ENCODE results near the gene ZNF169.
A peak's percentile ranks its signal among the peaks of the same experiment; 100 is the strongest.
"Not testable (repeated sequence)": the region's sequence is repeated elsewhere in the genome, so short reads cannot be mapped to it uniquely, and the experiment has no call there.

Gene ZNF169

GRCh38 chr9:94259077-94259862 lies at the start of gene ZNF169:
Gene ZNF169, plus strand, starts transcription at chr9:94259298. Its CDS starts 19,515 bp downstream, at chr9:94278813.
- Histone ChIP-seq H3K4me1 (ENCODE audit: control insufficient read depth, low read depth, low read length) (no peaks in the 10 kb centered on the region), H3K27ac (ENCODE audit: low read length) (peak within 1 kb of the TSS; percentile 64), H3K9ac (ENCODE audit: low read length) (peak within 1 kb of the TSS; percentile 86), H3K9me3 (ENCODE audit: control insufficient read depth, low read depth, low read length) (no peaks in the 10 kb centered on the region), H3K36me3 (ENCODE audit: control insufficient read depth, low read depth, low read length) (no peaks in the 10 kb centered on the region), H3K4me3 (ENCODE audit: low read length) (peak within 1 kb of the TSS; percentile 96), H3K27me3 (ENCODE audit: control insufficient read depth, insufficient read depth, low read length) (no peaks in the 10 kb centered on the region)

- Histone ChIP-seq H3K27ac (ENCODE audit: low read length) (no peak overlapping the region), H3K4me3 (ENCODE audit: low read length) (no peak overlapping the region), H3K9ac (ENCODE audit: low read length) (no peak overlapping the region), H3K36me3 (ENCODE audit: control insufficient read depth, low read depth, low read length) (no peaks in the 10 kb centered on the region), H3K9me3 (ENCODE audit: control insufficient read depth, low read depth, low read length) (no peaks in the 10 kb centered on the region), H3K4me1 (ENCODE audit: control insufficient read depth, low read depth, low read length) (peaks cover 13% of the 10 kb centered on the region), H3K27me3 (ENCODE audit: control insufficient read depth, insufficient read depth, low read length) (no peaks in the 10 kb centered on the region)
These were observed 48.2 kb upstream of the ZNF169 start for GRCh38 chr9:94210616-94211603.

GRCh38 chr9:94212091-94212490 lies 47.0 kb upstream of the ZNF169 start:
- Histone ChIP-seq H3K4me3 (ENCODE audit: low read length) (no peak overlapping the region), H3K9me3 (ENCODE audit: control insufficient read depth, low read depth, low read length) (no peaks in the 10 kb centered on the region), H3K27ac (ENCODE audit: low read length) (no peak overlapping the region), H3K27me3 (ENCODE audit: control insufficient read depth, insufficient read depth, low read length) (no peaks in the 10 kb centered on the region), H3K36me3 (ENCODE audit: control insufficient read depth, low read depth, low read length) (no peaks in the 10 kb centered on the region), H3K4me1 (ENCODE audit: control insufficient read depth, low read depth, low read length) (peaks cover 13% of the 10 kb centered on the region), H3K9ac (ENCODE audit: low read length) (no peak overlapping the region)

- Histone ChIP-seq H3K27ac (ENCODE audit: low read length) (no peak overlapping the region), H3K36me3 (ENCODE audit: control insufficient read depth, low read depth, low read length) (no peaks in the 10 kb centered on the region), H3K9me3 (ENCODE audit: control insufficient read depth, low read depth, low read length) (no peaks in the 10 kb centered on the region), H3K4me3 (ENCODE audit: low read length) (no peak overlapping the region), H3K9ac (ENCODE audit: low read length) (no peak overlapping the region), H3K4me1 (ENCODE audit: control insufficient read depth, low read depth, low read length) (peaks cover 13% of the 10 kb centered on the region), H3K27me3 (ENCODE audit: control insufficient read depth, insufficient read depth, low read length) (no peaks in the 10 kb centered on the region)
These were observed 46.6 kb upstream of the ZNF169 start for GRCh38 chr9:94212531-94212930.

- H3K36me3 ChIP-seq (ENCODE audit: control insufficient read depth, low read depth, low read length) = no peaks in the 10 kb centered on the region
- H3K9ac ChIP-seq (ENCODE audit: low read length) = no peak overlapping the region
- peaks cover 13% of the 10 kb centered on the region for H3K4me1 ChIP-seq (ENCODE audit: control insufficient read depth, low read depth, low read length)
- no peaks in the 10 kb centered on the region for H3K27me3 ChIP-seq (ENCODE audit: control insufficient read depth, insufficient read depth, low read length)
- H3K9me3 ChIP-seq (ENCODE audit: control insufficient read depth, low read depth, low read length) = no peaks in the 10 kb centered on the region
- H3K27ac ChIP-seq (ENCODE audit: low read length) = no peak overlapping the region
- no peak overlapping the region for H3K4me3 ChIP-seq (ENCODE audit: low read length)
These were observed 45.5 kb upstream of the ZNF169 start for GRCh38 chr9:94213511-94214124.

GRCh38 chr9:94222870-94223269 lies 36.2 kb upstream of the ZNF169 start:
- no peak overlapping the region for H3K27ac ChIP-seq (ENCODE audit: low read length)
- H3K9ac ChIP-seq (ENCODE audit: low read length) = no peak overlapping the region
- no peaks in the 10 kb centered on the region for H3K4me1 ChIP-seq (ENCODE audit: control insufficient read depth, low read depth, low read length)
- H3K27me3 ChIP-seq (ENCODE audit: control insufficient read depth, insufficient read depth, low read length) = no peaks in the 10 kb centered on the region
- no peaks in the 10 kb centered on the region for H3K36me3 ChIP-seq (ENCODE audit: control insufficient read depth, low read depth, low read length)
- no peak overlapping the region for H3K4me3 ChIP-seq (ENCODE audit: low read length)
- H3K9me3 ChIP-seq (ENCODE audit: control insufficient read depth, low read depth, low read length) = no peaks in the 10 kb centered on the region

- H3K9me3 ChIP-seq (ENCODE audit: control insufficient read depth, low read depth, low read length); H3K36me3 ChIP-seq (ENCODE audit: control insufficient read depth, low read depth, low read length); H3K9ac ChIP-seq (ENCODE audit: low read length); H3K27me3 ChIP-seq (ENCODE audit: control insufficient read depth, insufficient read depth, low read length); H3K4me3 ChIP-seq (ENCODE audit: low read length); H3K4me1 ChIP-seq (ENCODE audit: control insufficient read depth, low read depth, low read length); H3K27ac ChIP-seq (ENCODE audit: low read length): not testable (repeated sequence)
These were observed 33.7 kb upstream of the ZNF169 start for GRCh38 chr9:94225413-94225812.

GRCh38 chr9:94228616-94229015 lies 30.5 kb upstream of the ZNF169 start:
- no peak overlapping the region for H3K9ac ChIP-seq (ENCODE audit: low read length)
- H3K36me3 ChIP-seq (ENCODE audit: control insufficient read depth, low read depth, low read length) = no peaks in the 10 kb centered on the region
- no peaks in the 10 kb centered on the region for H3K27me3 ChIP-seq (ENCODE audit: control insufficient read depth, insufficient read depth, low read length)
- no peak overlapping the region for H3K4me3 ChIP-seq (ENCODE audit: low read length)
- no peaks in the 10 kb centered on the region for H3K4me1 ChIP-seq (ENCODE audit: control insufficient read depth, low read depth, low read length)
- H3K27ac ChIP-seq (ENCODE audit: low read length) = no peak overlapping the region
- H3K9me3 ChIP-seq (ENCODE audit: control insufficient read depth, low read depth, low read length) = no peaks in the 10 kb centered on the region

- Histone ChIP-seq H3K4me3 (ENCODE audit: low read length) (no peak overlapping the region), H3K27ac (ENCODE audit: low read length) (no peak overlapping the region), H3K27me3 (ENCODE audit: control insufficient read depth, insufficient read depth, low read length) (no peaks in the 10 kb centered on the region)
These were observed 26.7 kb upstream of the ZNF169 start for GRCh38 chr9:94232428-94232827.

GRCh38 chr9:94241098-94241497 lies 18.0 kb upstream of the ZNF169 start:
- not testable (repeated sequence) for H3K36me3 ChIP-seq (ENCODE audit: control insufficient read depth, low read depth, low read length); H3K27me3 ChIP-seq (ENCODE audit: control insufficient read depth, insufficient read depth, low read length); H3K4me3 ChIP-seq (ENCODE audit: low read length); H3K27ac ChIP-seq (ENCODE audit: low read length); H3K9ac ChIP-seq (ENCODE audit: low read length); H3K9me3 ChIP-seq (ENCODE audit: control insufficient read depth, low read depth, low read length); H3K4me1 ChIP-seq (ENCODE audit: control insufficient read depth, low read depth, low read length)

More at GRCh38 chr9:94232428-94232827, 26.7 kb upstream of the ZNF169 start:
- Histone ChIP-seq H3K4me1 (ENCODE audit: control insufficient read depth, low read depth, low read length) (no peaks in the 10 kb centered on the region), H3K9me3 (ENCODE audit: control insufficient read depth, low read depth, low read length) (no peaks in the 10 kb centered on the region), H3K9ac (ENCODE audit: low read length) (no peak overlapping the region), H3K36me3 (ENCODE audit: control insufficient read depth, low read depth, low read length) (no peaks in the 10 kb centered on the region)

GRCh38 chr9:94245651-94246050 lies 13.4 kb upstream of the ZNF169 start:
- Histone ChIP-seq H3K9me3 (ENCODE audit: control insufficient read depth, low read depth, low read length) (peaks cover 3% of the 10 kb centered on the region), H3K36me3 (ENCODE audit: control insufficient read depth, low read depth, low read length) (no peaks in the 10 kb centered on the region), H3K4me1 (ENCODE audit: control insufficient read depth, low read depth, low read length) (no peaks in the 10 kb centered on the region), H3K27ac (ENCODE audit: low read length) (no peak overlapping the region), H3K4me3 (ENCODE audit: low read length) (no peak overlapping the region), H3K9ac (ENCODE audit: low read length) (no peak overlapping the region), H3K27me3 (ENCODE audit: control insufficient read depth, insufficient read depth, low read length) (no peaks in the 10 kb centered on the region)

Measured in iPS-18a (cell line).